A673 (cell line): ENCODE data around the gene CBLB. TPM values are rescaled to one million over a fixed set of nuclear protein-coding genes. Genes with fewer than 3 reads are reported as not detected.

ENCODE experiments used
- BruUV-seq: library from RNA; stranded (reverse); fragments of 400-500 nt; replicated peaks from 2 replicates; lab custom pipeline; 2021; lab: Mats Ljungman, UMichigan
- CTCF ChIA-PET: fragments of 300-600 bp; sonication (Branson Sonifier 250); formaldehyde crosslinking; loops from one replicate; lab custom pipeline; 2022; ENCODE audit warnings: antibody characterized with exemption; lab: Charles Lee
- POLR2A ChIA-PET: fragments of 300-600 bp; sonication (Branson Sonifier 250); formaldehyde crosslinking; loops from one replicate; lab custom pipeline; 2022; ENCODE audit warnings: antibody characterized with exemption; ENCODE audit not compliant: low non-redundant PET; lab: Charles Lee
- DNase-seq: peaks from one replicate; pipeline ENCODE4 v3.0.0-alpha.2; 2015; ENCODE audit warnings: low spot score
- H3K27ac ChIP-seq: fragments of 200-600 bp; sonication (generic); 2 replicates; pipeline ENCODE4 v1.5.1; 2016; ENCODE audit warnings: mixed run types, low read depth, mild to moderate bottlenecking, mixed read lengths, antibody characterized with exemption, low read length; ENCODE audit not compliant: poor library complexity, severe bottlenecking
- H3K27me3 ChIP-seq: fragments of 200-600 bp; sonication (generic); replicated peaks from 2 replicates; pipeline ENCODE4 v1.6.1; 2017; ENCODE audit warnings: mixed run types, low read depth, mild to moderate bottlenecking, mixed read lengths, antibody characterized with exemption, low read length; ENCODE audit not compliant: insufficient read depth, poor library complexity
- H3K36me3 ChIP-seq: fragments of 200-600 bp; sonication (generic); 2 replicates; pipeline ENCODE4 v1.6.1; 2016; ENCODE audit warnings: mixed run types, mild to moderate bottlenecking, mixed read lengths, antibody characterized with exemption, low read length; ENCODE audit not compliant: insufficient read depth, poor library complexity, severe bottlenecking
- H3K4me1 ChIP-seq: fragments of 200-600 bp; sonication (generic); 2 replicates; pipeline ENCODE4 v1.6.1; 2017; ENCODE audit warnings: mixed run types, mild to moderate bottlenecking, mixed read lengths, antibody characterized with exemption, low read length; ENCODE audit not compliant: insufficient read depth, poor library complexity, severe bottlenecking
- H3K4me3 ChIP-seq: fragments of 200-600 bp; sonication (generic); 2 replicates; pipeline ENCODE4 v1.5.1; 2016; ENCODE audit warnings: low read depth, mixed run types, mild to moderate bottlenecking, mixed read lengths, low read length; ENCODE audit not compliant: poor library complexity, severe bottlenecking
- H3K9me3 ChIP-seq: fragments of 200-600 bp; sonication (generic); 2 replicates; pipeline ENCODE4 v1.6.1; 2016; ENCODE audit warnings: mixed run types, low read depth, mild to moderate bottlenecking, mixed read lengths, antibody characterized with exemption, low read length; ENCODE audit not compliant: poor library complexity, severe bottlenecking
- CTCF ChIP-seq: fragments of 300-800, 200-600 bp; sonication (generic); conservative IDR thresholded peaks from 2 replicates; pipeline ENCODE4 v1.5.1; 2017; ENCODE audit warnings: low read depth, mild to moderate bottlenecking, antibody characterized with exemption, low read length, moderate library complexity, mixed read lengths
- EZH2 ChIP-seq: fragments of 200-600 bp; sonication (generic); IDR thresholded peaks from 2 replicates; pipeline ENCODE4 v1.6.1; 2017; ENCODE audit warnings: borderline replicate concordance, low read depth, mild to moderate bottlenecking, mixed read lengths, antibody characterized with exemption, low read length; ENCODE audit not compliant: poor library complexity, severe bottlenecking
- intact Hi-C: fragments of 100-400 bp; cut with micrococcal nuclease; formaldehyde crosslinking; loops from one replicate; pipeline ENCODE4 v1.10.0; 2022; ENCODE audit not compliant: unreplicated experiment
- total RNA-seq: library from RNA; stranded (reverse); gene quantifications from 2 replicates; pipeline ENCODE4 v1.2.3, GENCODE V29; 2021

CBLB gene
- total RNA-seq, 1 experiment from 2014 or later = 23.3 TPM

- Histone ChIP-seq H3K27ac (no peak overlapping the region), H3K9me3 (no peaks in the 10 kb centered on the region), H3K36me3 (peaks cover 5% of the 10 kb centered on the region), H3K27me3 (no peaks in the 10 kb centered on the region), H3K4me3 (no peak overlapping the region), H3K4me1 (peaks cover 24% of the 10 kb centered on the region)
- no TSS peak for BruUV-seq
- TF ChIP-seq CTCF (no peak), EZH2 (no peak)
- intact Hi-C loops = no loop called here
- no peak for DNase-seq
- ChIA-PET POLR2A (interaction anchor here (0.7 kb wide), 1 partner anchor 176 kb away, joined by 6 read pairs; no protein-coding TSS in a partner anchor), CTCF (no interaction called here)
Observed at GRCh38 chr3:105845488-105845887, 23.3 kb downstream of the CBLB start.

- no peak overlapping the region for H3K27ac ChIP-seq
- CTCF ChIA-PET = no interaction called here
- H3K27me3 ChIP-seq = no peaks in the 10 kb centered on the region
- BruUV-seq = no TSS peak
- no peak for DNase-seq
- POLR2A ChIA-PET = interaction anchor here (0.7 kb wide), 1 partner anchor 176 kb away, joined by 6 read pairs; no protein-coding TSS in a partner anchor
- H3K36me3 ChIP-seq = peaks cover 3% of the 10 kb centered on the region
- intact Hi-C loops = no loop called here
- no peak overlapping the region for H3K4me3 ChIP-seq
- TF ChIP-seq CTCF (no peak), EZH2 (no peak)
- H3K9me3 ChIP-seq = no peaks in the 10 kb centered on the region
- H3K4me1 ChIP-seq = peaks cover 24% of the 10 kb centered on the region
Observed at GRCh38 chr3:105844704-105845103, 24.1 kb downstream of the CBLB start.

- BruUV-seq = no TSS peak
- Histone ChIP-seq H3K9me3 (no peaks in the 10 kb centered on the region), H3K27ac (no peak overlapping the region), H3K27me3 (no peaks in the 10 kb centered on the region), H3K4me1 (peaks cover 24% of the 10 kb centered on the region), H3K36me3 (no peaks in the 10 kb centered on the region), H3K4me3 (no peak overlapping the region)
- no peak for DNase-seq
- CTCF ChIA-PET = no interaction called here
- TF ChIP-seq EZH2 = no peak
- intact Hi-C loops = no loop called here
- POLR2A ChIA-PET = no interaction called here
Observed at GRCh38 chr3:105843994-105844393, 24.8 kb downstream of the CBLB start.

- CTCF ChIA-PET = no interaction called here
- no peak overlapping the region for H3K4me3 ChIP-seq
- intact Hi-C loops = no loop called here
- DNase-seq = no peak
- TF ChIP-seq CTCF = no peak
- TF ChIP-seq EZH2 = no peak
- BruUV-seq = no TSS peak
- H3K27me3 ChIP-seq = no peaks in the 10 kb centered on the region
- H3K36me3 ChIP-seq = no peaks in the 10 kb centered on the region
- POLR2A ChIA-PET = no interaction called here
- H3K9me3 ChIP-seq = no peaks in the 10 kb centered on the region
- H3K4me1 ChIP-seq = peaks cover 24% of the 10 kb centered on the region
- no peak overlapping the region for H3K27ac ChIP-seq
Observed at GRCh38 chr3:105842943-105843342, 25.9 kb downstream of the CBLB start.
